ENCODE measurements around the gene ZNF462. TPM values are rescaled to one million over a fixed set of nuclear protein-coding genes. Genes with fewer than 3 reads are reported as not detected.

Gene ZNF462
- total and polyA plus RNA-seq, 7 donors = 2.0 to 102 (median 16.3) TPM

DNA sequence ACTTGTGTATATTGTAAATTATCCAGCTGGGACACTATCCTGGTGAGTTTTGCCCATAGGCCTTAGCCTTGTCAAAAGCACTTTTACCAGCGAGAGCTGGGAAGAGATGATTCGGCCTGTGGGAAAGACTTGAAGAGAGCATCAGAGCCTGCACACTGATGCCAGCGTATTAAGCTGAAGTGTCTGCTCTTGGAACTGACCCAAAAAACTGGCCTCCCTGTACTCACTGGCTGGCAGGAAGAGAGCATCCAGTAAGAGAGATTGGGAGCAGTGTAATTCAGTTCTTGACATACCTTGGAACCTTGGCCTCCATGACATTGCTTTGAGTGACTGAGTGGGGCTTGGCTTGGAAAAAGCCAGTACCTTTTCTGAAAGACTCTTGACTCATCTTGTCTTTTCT lies 73.7 kb downstream of the ZNF462 start:
- no peak overlapping the region for H3K27ac ChIP-seq
- TF ChIP-seq, protein P1, sequence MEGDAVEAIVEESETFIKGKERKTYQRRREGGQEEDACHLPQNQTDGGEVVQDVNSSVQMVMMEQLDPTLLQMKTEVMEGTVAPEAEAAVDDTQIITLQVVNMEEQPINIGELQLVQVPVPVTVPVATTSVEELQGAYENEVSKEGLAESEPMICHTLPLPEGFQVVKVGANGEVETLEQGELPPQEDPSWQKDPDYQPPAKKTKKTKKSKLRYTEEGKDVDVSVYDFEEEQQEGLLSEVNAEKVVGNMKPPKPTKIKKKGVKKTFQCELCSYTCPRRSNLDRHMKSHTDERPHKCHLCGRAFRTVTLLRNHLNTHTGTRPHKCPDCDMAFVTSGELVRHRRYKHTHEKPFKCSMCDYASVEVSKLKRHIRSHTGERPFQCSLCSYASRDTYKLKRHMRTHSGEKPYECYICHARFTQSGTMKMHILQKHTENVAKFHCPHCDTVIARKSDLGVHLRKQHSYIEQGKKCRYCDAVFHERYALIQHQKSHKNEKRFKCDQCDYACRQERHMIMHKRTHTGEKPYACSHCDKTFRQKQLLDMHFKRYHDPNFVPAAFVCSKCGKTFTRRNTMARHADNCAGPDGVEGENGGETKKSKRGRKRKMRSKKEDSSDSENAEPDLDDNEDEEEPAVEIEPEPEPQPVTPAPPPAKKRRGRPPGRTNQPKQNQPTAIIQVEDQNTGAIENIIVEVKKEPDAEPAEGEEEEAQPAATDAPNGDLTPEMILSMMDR (IDR thresholded peaks at IDR 0.05) = no peak
- no peaks in the 10 kb centered on the region for H3K27me3 ChIP-seq (ENCODE audit: insufficient read depth in 3 of 3, low read length in 2 of 3)
- no peaks in the 10 kb centered on the region for H3K4me1 ChIP-seq
- no peak overlapping the region for H3K4me3 ChIP-seq
- no peak for DNase-seq
- intact Hi-C loops (cut with DNase I) = no loop called here
- WGBS, 3 donors = 57 to 85% (median 65%) methylated on average over 3 of the region's 3 CpGs
- H3K36me3 ChIP-seq (ENCODE audit: insufficient read depth in 1 of 2, low read depth in 1 of 2) = peaks cover 0 to 97% of the 10 kb centered on the region in 2 donors
- no peaks in the 10 kb centered on the region for H3K9me3 ChIP-seq
- ATAC-seq = peak in 3 of 4 donors; percentile 49 to 76 (median 56)

DNA sequence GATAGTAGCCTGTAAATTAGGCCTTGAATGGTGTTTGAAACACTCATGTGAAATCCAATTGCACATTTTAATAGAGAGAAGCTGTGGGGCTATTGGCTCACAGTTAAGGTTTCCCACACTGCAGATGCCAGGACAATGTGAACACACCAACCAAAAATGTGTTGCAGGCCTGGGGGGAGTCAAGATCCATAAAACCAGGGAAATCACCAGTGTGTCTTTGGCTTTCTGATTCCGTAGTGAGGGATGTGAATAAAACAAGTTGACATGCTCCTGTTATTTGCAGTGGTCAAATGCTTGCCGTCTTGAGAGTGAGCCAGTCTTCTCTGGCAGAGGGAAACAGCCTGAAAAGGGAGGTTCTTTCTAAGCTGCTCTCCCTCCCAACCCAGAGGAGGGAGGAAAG lies 79.0 kb downstream of the ZNF462 start:
- Histone ChIP-seq H3K4me1 (peaks cover 5% of the 10 kb centered on the region), H3K27ac (peak overlapping the region; percentile 33), H3K9me3 (no peaks in the 10 kb centered on the region), H3K36me3 (ENCODE audit: insufficient read depth in 1 of 2, low read depth in 1 of 2) (peaks cover 4 to 69% of the 10 kb centered on the region in 2 donors), H3K27me3 (ENCODE audit: insufficient read depth in 3 of 3, low read length in 2 of 3) (no peaks in the 10 kb centered on the region), H3K4me3 (no peak overlapping the region)
- intact Hi-C loops (cut with DNase I) = loop anchor here in 1 of 2 donors (5.0 kb wide), 1 partner anchor 50 kb away; no protein-coding TSS in a partner anchor
- ATAC-seq = peak in 1 of 4 donors; percentile 6
- DNase-seq = no peak
- 46 to 58% (median 49%) methylated on average over 2 of the region's 2 CpGs for WGBS, 3 donors
- TF ChIP-seq, protein P1 (IDR thresholded peaks at IDR 0.05) = no peak

DNA sequence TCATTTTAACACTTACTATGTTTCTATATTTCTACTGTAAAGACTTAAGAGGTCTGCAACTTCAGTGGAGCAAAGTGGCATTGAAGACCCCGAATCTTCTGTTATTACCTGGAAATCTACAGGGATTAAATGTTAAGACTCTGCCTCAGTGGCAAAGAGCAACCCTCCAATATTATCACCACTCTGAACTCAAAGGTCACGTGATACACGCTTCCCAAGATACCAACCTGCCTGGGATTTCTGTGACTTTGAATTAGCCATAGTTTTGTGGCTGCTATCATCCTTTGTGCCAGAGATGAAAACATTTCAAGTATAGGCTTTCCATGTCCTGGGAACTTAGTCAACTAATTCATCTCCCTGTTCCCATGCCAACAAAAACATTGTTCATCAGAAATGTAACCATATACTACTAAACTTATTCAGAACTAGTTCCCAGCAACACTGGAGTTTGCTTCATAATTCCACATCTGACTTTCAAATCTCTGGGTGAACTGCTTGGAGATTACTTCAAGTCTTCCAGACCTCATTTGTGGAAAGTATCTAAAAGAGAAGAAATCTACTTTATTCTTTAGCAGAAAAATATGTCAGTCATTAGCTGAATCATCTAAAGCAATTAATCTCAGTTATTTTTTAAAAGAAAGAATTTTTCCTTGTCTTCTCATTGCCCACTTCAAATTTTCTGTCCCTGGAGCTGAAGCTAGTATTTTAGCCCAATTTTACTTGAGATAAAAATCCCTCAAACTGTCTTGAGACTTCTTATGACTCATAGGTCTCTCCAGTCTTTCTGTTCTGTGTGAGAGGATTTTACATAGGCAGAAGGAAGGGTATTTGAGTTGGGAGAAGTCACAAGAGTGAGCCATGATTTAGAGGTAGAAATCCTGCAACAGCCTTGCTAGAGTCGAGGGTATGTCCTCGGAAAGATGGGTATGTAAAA lies 83.0 kb downstream of the ZNF462 start:
- H3K27ac ChIP-seq = peak overlapping the region; percentile 56
- TF ChIP-seq, protein P1 (IDR thresholded peaks at IDR 0.05) = no peak
- ATAC-seq (peak in 1 of 4 donors; percentile 49), DNase-seq (no peak)
- intact Hi-C loops (cut with DNase I) = no loop called here
- H3K4me3 ChIP-seq = no peak overlapping the region
- H3K4me1 ChIP-seq = peaks cover 14% of the 10 kb centered on the region
- no peaks in the 10 kb centered on the region for H3K9me3 ChIP-seq
- WGBS, 3 donors = 68 to 76% (median 70%) methylated on average over 5 of the region's 5 CpGs
- peaks cover 6 to 38% of the 10 kb centered on the region in 2 donors for H3K36me3 ChIP-seq (ENCODE audit: insufficient read depth in 1 of 2, low read depth in 1 of 2)
- H3K27me3 ChIP-seq (ENCODE audit: insufficient read depth in 3 of 3, low read length in 2 of 3) = no peaks in the 10 kb centered on the region

DNA sequence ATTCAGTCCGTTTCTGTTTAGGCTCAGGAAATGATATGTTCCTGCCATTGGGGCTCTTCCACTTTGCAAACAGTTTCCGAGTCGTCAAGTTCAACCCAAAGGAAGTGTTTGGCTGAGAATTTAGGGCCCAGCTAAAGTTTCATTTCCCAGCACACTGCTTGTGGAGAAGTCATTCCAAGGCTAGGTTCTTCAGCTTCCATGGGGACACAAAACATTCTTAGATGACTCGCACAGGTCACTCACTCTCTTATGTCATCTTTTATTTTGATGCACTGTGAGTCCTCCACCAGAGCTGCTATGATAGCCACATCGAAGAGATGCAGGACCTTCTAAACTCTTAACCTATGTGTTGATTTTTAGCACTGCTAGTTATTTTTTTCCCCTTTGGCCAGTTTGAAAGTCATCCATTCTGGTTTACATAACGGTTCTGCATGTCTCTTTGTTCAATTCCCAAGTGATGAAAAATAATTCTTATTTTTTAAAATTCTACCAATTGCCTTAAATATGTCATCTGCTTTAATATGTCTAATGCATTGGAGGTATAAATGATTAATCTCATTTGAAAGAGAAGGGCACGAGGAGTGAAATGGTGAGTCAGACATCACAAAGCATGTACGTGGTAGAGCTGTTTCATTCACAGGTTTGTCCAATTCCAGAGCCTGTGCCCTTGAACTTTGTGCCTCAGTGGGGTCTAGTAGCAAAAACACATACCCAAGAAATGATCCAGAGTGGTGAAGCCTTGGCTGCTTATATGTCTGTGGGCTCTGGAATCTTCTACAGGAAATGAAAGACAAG lies 84.3 kb downstream of the ZNF462 start:
- peak overlapping the region; percentile 56 for H3K27ac ChIP-seq
- TF ChIP-seq, protein P1 (IDR thresholded peaks at IDR 0.05) = no peak
- peaks cover 17% of the 10 kb centered on the region for H3K4me1 ChIP-seq
- H3K4me3 ChIP-seq = no peak overlapping the region
- ATAC-seq (peak; percentile 83 to 93 (median 86)), DNase-seq (no peak)
- no peaks in the 10 kb centered on the region for H3K9me3 ChIP-seq
- H3K27me3 ChIP-seq (ENCODE audit: insufficient read depth in 3 of 3, low read length in 2 of 3) = no peaks in the 10 kb centered on the region
- WGBS, 3 donors = 44 to 69% (median 48%) methylated on average over 8 of the region's 8 CpGs
- H3K36me3 ChIP-seq (ENCODE audit: insufficient read depth in 1 of 2, low read depth in 1 of 2) = peaks cover 3 to 27% of the 10 kb centered on the region in 2 donors
- intact Hi-C loops (cut with DNase I) = no loop called here

Measured in psoas muscle (tissue), 8 donors.